ENCODE measurements around the gene ALOX15. TPM values are rescaled to one million over a fixed set of nuclear protein-coding genes. Genes with fewer than 3 reads are reported as not detected.
"Not testable (repeated sequence)": the region's sequence is repeated elsewhere in the genome, so short reads cannot be mapped to it uniquely, and the experiment has no call there.

The ALOX15 gene
- total RNA-seq, 1 donor from 2014 or later: not detected

DNA sequence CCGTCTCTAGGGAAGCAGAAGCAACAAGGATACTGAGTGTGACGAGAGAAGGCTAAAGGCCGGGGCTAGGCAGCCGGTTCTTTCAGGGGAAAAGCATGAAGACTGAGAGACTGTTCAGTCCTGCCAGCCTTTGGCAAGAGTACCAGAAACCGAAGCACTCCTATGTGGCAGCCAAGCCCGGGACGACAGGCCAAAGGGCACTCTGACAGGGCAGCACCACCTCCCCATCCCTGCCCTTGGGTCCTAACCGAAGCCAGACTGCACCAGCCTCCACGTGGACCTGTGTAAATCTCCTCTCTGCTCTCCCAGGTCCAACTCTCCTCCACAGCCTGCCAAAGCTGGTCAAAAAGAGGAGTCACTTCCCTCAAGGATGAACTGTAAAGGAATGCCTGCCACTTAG is 23.5 kb upstream of the ALOX15 start:
- no peak for DNase-seq
- H3K36me3 Mint-ChIP-seq (ENCODE audit: unreplicated experiment): no peaks in the 10 kb centered on the region
- no peak overlapping the region for H3K4me3 Mint-ChIP-seq (ENCODE audit: unreplicated experiment)
- H3K27me3 Mint-ChIP-seq (ENCODE audit: unreplicated experiment): peaks cover 8% of the 10 kb centered on the region
- no peak overlapping the region for H3K27ac Mint-ChIP-seq (ENCODE audit: unreplicated experiment)
- H3K4me1 Mint-ChIP-seq (ENCODE audit: low read depth, unreplicated experiment): no peaks in the 10 kb centered on the region
- H3K9me3 Mint-ChIP-seq (ENCODE audit: unreplicated experiment): no peaks in the 10 kb centered on the region
- TF ChIP-seq, protein P1, sequence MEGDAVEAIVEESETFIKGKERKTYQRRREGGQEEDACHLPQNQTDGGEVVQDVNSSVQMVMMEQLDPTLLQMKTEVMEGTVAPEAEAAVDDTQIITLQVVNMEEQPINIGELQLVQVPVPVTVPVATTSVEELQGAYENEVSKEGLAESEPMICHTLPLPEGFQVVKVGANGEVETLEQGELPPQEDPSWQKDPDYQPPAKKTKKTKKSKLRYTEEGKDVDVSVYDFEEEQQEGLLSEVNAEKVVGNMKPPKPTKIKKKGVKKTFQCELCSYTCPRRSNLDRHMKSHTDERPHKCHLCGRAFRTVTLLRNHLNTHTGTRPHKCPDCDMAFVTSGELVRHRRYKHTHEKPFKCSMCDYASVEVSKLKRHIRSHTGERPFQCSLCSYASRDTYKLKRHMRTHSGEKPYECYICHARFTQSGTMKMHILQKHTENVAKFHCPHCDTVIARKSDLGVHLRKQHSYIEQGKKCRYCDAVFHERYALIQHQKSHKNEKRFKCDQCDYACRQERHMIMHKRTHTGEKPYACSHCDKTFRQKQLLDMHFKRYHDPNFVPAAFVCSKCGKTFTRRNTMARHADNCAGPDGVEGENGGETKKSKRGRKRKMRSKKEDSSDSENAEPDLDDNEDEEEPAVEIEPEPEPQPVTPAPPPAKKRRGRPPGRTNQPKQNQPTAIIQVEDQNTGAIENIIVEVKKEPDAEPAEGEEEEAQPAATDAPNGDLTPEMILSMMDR (IDR thresholded peaks at IDR 0.05; ENCODE audit: partially characterized antibody, unreplicated experiment): no peak

DNA sequence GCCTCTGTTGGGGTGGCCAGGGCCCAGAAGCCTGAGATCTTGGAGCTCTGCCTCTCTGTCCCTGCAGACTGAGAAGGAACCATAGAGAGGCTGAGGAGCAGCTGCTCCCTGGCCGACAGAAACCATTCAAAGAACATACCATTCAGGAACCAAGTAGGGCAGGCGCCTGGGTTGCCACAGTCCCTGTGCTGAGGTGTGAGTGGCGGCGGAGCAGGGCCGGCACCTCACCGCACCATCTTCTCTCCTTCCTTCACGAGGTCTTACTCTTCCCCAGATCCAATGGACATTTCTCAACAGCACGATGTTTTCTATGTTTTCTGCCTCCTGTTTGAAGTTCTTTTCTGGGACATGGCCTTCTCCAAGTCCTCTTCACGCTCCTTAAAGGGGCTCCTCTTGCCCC is 22.8 kb upstream of the ALOX15 start:
- H3K9me3 Mint-ChIP-seq (ENCODE audit: unreplicated experiment): no peaks in the 10 kb centered on the region
- no peak overlapping the region for H3K4me3 Mint-ChIP-seq (ENCODE audit: unreplicated experiment)
- TF ChIP-seq, protein P1 (IDR thresholded peaks at IDR 0.05; ENCODE audit: partially characterized antibody, unreplicated experiment): no peak
- DNase-seq: no peak
- no peak overlapping the region for H3K27ac Mint-ChIP-seq (ENCODE audit: unreplicated experiment)
- peaks cover 7% of the 10 kb centered on the region for H3K27me3 Mint-ChIP-seq (ENCODE audit: unreplicated experiment)
- no peaks in the 10 kb centered on the region for H3K36me3 Mint-ChIP-seq (ENCODE audit: unreplicated experiment)
- no peaks in the 10 kb centered on the region for H3K4me1 Mint-ChIP-seq (ENCODE audit: low read depth, unreplicated experiment)

DNA sequence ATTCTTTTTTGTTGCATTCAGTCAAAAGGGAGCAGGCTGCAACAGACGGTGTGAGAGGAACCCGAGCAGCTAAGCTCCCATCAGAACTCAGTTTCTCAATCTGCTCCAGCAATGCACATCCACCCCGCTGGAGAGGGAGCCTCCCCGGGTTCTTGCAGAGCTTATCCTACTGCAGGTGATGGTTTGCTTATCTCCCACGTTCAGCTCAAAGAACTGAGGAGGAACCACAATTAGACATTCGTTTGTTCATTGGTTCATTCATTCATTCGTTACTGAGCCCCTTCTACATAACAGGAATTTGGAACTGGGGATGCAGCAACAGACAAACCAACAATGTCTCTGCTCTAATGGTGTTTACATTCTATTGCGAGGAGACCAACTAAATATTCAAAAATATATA is 22.2 kb upstream of the ALOX15 start:
- TF ChIP-seq, protein P1 (IDR thresholded peaks at IDR 0.05; ENCODE audit: partially characterized antibody, unreplicated experiment): no peak
- H3K4me1 Mint-ChIP-seq (ENCODE audit: low read depth, unreplicated experiment): no peaks in the 10 kb centered on the region
- no peaks in the 10 kb centered on the region for H3K36me3 Mint-ChIP-seq (ENCODE audit: unreplicated experiment)
- peaks cover 7% of the 10 kb centered on the region for H3K27me3 Mint-ChIP-seq (ENCODE audit: unreplicated experiment)
- DNase-seq: no peak
- H3K4me3 Mint-ChIP-seq (ENCODE audit: unreplicated experiment): no peak overlapping the region
- no peak overlapping the region for H3K27ac Mint-ChIP-seq (ENCODE audit: unreplicated experiment)
- H3K9me3 Mint-ChIP-seq (ENCODE audit: unreplicated experiment): no peaks in the 10 kb centered on the region

DNA sequence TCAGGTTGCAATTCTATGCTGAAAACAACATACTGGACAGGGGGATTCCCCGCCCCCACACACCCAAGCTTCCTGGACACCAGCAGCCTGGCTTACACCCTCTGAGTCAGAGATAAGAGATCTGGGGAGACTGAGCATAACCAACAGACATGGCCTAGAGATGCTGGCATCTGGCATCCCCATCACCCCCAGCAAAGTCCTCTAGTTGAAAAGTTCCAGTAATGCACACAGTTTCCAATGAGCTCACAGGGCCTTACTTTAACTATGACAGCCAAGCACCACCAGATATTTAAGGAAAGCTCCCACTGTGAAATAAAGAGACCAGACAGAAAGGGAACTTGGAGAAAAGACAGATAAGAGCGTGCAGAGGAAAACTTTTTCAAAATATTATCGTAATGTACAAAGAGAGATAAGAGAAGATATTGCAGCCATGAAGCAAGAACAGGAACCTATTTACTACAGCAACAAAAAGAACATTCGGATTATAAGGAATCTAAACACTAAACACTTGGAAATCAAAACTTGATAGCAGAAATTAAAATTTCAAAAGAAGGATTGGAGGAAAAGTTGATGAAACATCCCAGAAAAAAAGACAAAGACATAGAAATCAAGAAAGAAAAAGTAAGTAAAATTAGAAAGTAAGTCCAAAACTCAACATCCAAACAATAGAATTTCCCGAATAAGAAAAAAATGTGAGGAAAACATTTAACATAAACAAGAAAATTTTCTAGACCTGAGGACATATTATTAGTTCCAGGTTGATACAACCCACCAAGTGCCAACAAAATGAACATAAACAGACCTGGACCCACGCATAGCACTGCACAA is 17.2 kb upstream of the ALOX15 start:
- Mint-ChIP-seq H3K4me1 (ENCODE audit: low read depth, unreplicated experiment) (no peaks in the 10 kb centered on the region), H3K27ac (ENCODE audit: unreplicated experiment) (no peak overlapping the region), H3K4me3 (ENCODE audit: unreplicated experiment) (no peak overlapping the region), H3K27me3 (ENCODE audit: unreplicated experiment) (peaks cover 4% of the 10 kb centered on the region), H3K9me3 (ENCODE audit: unreplicated experiment) (no peaks in the 10 kb centered on the region), H3K36me3 (ENCODE audit: unreplicated experiment) (no peaks in the 10 kb centered on the region)
- no peak for DNase-seq
- TF ChIP-seq, protein P1 (IDR thresholded peaks at IDR 0.05; ENCODE audit: partially characterized antibody, unreplicated experiment): no peak

DNA sequence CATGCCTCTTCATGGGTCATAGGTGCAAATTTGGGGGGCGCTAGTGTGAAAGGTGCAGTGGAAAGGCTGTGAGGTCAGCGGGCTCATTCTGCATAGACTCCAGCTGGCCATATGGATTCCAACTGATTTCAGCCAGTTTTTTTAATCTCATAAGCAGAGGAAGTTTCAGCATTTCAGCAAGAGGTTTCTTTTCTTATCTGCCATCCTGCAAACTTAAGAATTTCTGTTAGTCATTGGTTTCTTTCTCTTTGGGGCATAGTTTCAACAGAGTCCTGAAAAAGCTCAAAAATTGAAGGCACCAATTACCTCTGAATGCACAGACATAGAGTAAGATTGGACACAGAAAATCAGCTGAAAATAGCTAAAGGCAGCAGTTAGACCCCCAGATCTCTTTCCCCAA is 16.2 kb upstream of the ALOX15 start:
- DNase-seq: no peak
- Mint-ChIP-seq H3K4me3 (ENCODE audit: unreplicated experiment) (no peak overlapping the region), H3K27me3 (ENCODE audit: unreplicated experiment) (peaks cover 4% of the 10 kb centered on the region), H3K9me3 (ENCODE audit: unreplicated experiment) (no peaks in the 10 kb centered on the region), H3K27ac (ENCODE audit: unreplicated experiment) (no peak overlapping the region), H3K4me1 (ENCODE audit: low read depth, unreplicated experiment) (no peaks in the 10 kb centered on the region), H3K36me3 (ENCODE audit: unreplicated experiment) (no peaks in the 10 kb centered on the region)
- TF ChIP-seq, protein P1 (IDR thresholded peaks at IDR 0.05; ENCODE audit: partially characterized antibody, unreplicated experiment): no peak

DNA sequence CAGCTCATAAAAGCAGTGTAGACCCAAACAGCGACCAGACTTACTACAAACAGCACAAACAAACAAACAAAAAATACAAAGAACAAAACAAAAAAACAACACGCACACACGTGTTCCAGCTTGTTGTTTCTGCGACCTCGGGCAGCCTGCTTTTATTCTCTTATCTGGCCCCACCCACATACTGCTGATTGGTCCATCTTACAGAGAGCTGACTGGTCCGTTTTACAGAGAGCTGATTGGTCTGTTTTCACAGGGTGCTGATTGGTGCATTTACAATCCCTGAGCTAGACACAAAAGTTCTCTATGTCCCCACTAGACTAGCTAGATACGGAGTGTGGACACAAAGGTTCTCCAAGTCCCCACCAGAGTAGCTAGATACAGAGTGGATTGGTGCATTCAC is 14.5 kb upstream of the ALOX15 start:
- not testable (repeated sequence) for H3K36me3 Mint-ChIP-seq (ENCODE audit: unreplicated experiment); DNase-seq; H3K27me3 Mint-ChIP-seq (ENCODE audit: unreplicated experiment); H3K27ac Mint-ChIP-seq (ENCODE audit: unreplicated experiment); H3K9me3 Mint-ChIP-seq (ENCODE audit: unreplicated experiment); H3K4me1 Mint-ChIP-seq (ENCODE audit: low read depth, unreplicated experiment); H3K4me3 Mint-ChIP-seq (ENCODE audit: unreplicated experiment)

All from glutamatergic neuron (in vitro differentiated cells).